GM12875 (cell line): Measurements from ENCODE around the gene CYP1A2.

Experiments used
- H3K4me3 ChIP-seq: one replicate; pipeline ENCODE4 v1.5.1; 2011; ENCODE audit warnings: low read depth, low read length, control low read depth
- TF ChIP-seq, protein P1 (sequence below): IDR thresholded peaks from 2 replicates; pipeline ENCODE4 v1.5.1; 2011; ENCODE audit warnings: low read depth, mild to moderate bottlenecking, control low read depth, inconsistent platforms, low read length, moderate library complexity, borderline replicate concordance; ENCODE audit not compliant: insufficient read depth

The CYP1A2 gene

DNA sequence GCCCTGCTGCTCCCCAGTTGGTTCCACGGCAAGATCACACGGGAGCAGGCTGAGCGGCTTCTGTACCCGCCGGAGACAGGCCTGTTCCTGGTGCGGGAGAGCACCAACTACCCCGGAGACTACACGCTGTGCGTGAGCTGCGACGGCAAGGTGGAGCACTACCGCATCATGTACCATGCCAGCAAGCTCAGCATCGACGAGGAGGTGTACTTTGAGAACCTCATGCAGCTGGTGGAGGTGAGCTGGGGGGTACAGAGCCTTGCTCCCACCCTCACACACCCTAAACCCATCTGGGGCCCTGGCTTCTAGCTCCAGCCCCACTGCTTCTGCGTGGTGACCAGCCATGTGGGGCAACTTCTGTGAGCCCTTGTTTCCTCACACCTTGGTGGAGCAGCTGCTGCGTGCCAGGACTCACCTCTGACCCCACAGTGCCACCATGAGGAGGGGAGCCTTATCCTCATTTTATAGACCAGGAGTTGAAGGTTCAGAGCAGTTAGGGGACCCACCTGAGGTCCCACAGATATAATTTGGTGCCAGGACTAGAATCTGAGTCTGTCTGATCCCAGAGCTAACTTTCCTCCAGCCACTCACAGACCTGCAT, 50.7 kb downstream of the CYP1A2 start:
- TF ChIP-seq, protein P1, sequence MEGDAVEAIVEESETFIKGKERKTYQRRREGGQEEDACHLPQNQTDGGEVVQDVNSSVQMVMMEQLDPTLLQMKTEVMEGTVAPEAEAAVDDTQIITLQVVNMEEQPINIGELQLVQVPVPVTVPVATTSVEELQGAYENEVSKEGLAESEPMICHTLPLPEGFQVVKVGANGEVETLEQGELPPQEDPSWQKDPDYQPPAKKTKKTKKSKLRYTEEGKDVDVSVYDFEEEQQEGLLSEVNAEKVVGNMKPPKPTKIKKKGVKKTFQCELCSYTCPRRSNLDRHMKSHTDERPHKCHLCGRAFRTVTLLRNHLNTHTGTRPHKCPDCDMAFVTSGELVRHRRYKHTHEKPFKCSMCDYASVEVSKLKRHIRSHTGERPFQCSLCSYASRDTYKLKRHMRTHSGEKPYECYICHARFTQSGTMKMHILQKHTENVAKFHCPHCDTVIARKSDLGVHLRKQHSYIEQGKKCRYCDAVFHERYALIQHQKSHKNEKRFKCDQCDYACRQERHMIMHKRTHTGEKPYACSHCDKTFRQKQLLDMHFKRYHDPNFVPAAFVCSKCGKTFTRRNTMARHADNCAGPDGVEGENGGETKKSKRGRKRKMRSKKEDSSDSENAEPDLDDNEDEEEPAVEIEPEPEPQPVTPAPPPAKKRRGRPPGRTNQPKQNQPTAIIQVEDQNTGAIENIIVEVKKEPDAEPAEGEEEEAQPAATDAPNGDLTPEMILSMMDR = no peak
- no peak overlapping the region for H3K4me3 ChIP-seq

DNA sequence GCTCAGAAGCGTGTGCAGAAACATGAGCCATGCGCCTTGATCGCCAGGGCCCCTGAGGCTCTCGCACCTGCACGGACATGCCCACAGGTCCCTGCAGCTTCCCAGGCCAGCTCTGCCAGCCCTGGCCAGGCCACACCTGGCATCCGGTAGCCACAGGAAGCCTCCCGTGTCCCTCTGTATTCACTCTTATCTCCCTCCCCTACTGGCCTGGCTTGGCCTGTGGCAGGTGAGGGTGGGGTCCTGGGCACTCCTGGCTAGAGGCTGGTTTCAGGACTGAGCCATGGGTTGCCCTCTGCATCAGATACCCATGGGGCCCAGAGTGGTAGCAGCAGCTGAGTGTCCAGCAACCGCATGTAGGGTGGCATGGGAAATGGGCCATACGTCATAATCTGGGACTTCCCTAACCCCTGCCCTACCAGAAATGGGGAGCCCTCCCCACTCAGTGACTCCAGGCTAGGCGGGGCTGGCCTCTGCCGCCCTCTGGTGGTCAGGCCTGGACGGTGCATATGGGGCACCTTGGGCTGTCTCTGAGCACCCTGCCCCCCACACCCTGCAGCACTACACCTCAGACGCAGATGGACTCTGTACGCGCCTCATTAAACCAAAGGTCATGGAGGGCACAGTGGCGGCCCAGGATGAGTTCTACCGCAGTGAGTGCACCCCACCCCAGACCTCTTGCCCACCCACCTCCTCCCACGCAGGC, 51.4 kb downstream of the CYP1A2 start:
- H3K4me3 ChIP-seq = no peak overlapping the region
- TF ChIP-seq, protein P1 = peak; percentile 98

DNA sequence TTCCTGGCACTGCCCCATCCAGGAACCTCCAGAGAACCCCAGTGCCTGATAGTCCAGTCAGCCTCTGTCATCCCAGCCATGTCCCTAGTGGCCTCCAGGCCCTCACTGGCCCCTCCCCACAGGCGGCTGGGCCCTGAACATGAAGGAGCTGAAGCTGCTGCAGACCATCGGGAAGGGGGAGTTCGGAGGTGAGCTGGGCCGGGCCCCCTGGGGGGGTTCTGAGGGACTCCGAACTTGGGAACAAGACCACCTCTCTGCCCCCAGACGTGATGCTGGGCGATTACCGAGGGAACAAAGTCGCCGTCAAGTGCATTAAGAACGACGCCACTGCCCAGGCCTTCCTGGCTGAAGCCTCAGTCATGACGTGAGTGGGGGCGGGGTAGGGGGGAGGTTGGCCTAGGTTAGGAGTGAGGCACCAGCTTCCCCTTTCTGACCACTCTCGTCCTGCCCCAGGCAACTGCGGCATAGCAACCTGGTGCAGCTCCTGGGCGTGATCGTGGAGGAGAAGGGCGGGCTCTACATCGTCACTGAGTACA, 52.0 kb downstream of the CYP1A2 start:
- TF ChIP-seq, protein P1 = no peak
- H3K4me3 ChIP-seq = no peak overlapping the region

DNA sequence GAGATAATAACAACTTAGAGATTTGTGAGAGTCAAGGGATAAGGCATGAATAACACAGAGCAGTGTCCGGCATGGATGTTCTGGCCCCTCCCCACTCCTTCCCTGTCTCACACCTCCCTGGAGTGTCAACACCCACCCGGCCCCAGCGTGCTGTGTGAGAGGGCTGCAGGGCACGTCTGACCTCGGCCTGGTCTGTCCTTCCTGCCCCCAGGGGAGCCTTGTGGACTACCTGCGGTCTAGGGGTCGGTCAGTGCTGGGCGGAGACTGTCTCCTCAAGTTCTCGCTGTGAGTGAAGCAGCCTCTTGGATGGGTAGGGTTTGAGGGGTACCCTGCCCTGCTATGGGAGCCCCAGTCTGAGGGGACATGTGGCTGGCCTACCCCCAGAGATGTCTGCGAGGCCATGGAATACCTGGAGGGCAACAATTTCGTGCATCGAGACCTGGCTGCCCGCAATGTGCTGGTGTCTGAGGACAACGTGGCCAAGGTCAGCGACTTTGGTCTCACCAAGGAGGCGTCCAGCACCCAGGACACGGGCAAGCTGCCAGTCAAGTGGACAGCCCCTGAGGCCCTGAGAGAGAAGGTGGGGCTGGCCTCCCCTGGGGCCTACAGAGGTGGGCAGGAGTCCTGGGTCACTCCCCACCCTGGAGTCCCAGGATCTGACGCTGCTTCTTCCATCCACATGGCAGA, 52.8 kb downstream of the CYP1A2 start:
- H3K4me3 ChIP-seq = no peak overlapping the region
- TF ChIP-seq, protein P1 = no peak

DNA sequence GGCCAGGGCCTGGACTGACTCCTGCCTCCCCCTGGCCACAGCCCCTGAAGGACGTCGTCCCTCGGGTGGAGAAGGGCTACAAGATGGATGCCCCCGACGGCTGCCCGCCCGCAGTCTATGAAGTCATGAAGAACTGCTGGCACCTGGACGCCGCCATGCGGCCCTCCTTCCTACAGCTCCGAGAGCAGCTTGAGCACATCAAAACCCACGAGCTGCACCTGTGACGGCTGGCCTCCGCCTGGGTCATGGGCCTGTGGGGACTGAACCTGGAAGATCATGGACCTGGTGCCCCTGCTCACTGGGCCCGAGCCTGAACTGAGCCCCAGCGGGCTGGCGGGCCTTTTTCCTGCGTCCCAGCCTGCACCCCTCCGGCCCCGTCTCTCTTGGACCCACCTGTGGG, 53.6 kb downstream of the CYP1A2 start:
- TF ChIP-seq, protein P1 = no peak
- no peak overlapping the region for H3K4me3 ChIP-seq

DNA sequence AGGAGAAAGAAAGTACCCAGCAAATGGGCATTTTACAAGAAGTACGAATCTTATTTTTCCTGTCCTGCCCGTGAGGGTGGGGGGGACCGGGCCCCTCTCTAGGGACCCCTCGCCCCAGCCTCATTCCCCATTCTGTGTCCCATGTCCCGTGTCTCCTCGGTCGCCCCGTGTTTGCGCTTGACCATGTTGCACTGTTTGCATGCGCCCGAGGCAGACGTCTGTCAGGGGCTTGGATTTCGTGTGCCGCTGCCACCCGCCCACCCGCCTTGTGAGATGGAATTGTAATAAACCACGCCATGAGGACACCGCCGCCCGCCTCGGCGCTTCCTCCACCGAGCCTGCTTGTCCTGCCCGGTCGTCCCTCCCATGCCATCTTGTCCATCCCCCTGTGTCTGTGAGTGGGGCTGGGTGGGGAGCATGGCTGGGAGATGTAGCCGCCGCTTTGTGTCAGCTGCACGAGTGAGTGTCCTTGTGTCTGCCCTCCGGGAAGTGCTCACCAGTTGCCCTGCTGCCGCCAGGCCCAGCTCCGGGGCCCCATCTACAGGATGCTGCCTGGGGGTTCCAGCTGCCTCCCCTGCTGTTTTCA, 54.3 kb downstream of the CYP1A2 start:
- no peak overlapping the region for H3K4me3 ChIP-seq
- TF ChIP-seq, protein P1 = no peak

DNA sequence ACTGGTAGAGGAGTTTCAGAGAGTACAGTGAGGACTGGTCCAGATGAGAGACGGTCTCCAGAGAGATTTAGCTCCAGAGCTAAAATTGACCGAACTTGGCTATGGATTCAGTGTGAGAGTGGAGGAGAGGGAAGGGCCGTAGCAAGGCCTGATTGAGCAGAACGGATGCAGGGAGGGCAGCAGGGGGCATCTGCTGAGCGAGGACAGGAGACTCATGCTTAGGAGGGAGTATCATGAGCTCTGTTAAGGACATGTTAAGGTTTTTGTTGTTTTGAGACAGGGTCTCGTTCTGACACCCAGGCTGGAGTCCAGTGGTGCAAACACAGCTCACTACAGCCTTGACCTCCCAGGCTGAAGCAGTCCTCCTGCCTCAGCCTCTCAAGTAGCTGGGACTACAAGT, 56.3 kb downstream of the CYP1A2 start:
- TF ChIP-seq, protein P1 = no peak
- H3K4me3 ChIP-seq = no peak overlapping the region
